ENCODE results near the gene KRT78.

GRCh38 chr12:52877242-52877641 lies 28.4 kb upstream of the KRT78 start:
- TF ChIP-seq POLR2A (IDR thresholded peaks at IDR 0.05) (no peak), CTCF (IDR thresholded peaks at IDR 0.05) (no peak)

All from testis (tissue), 2 donors.